Measurements from ENCODE around the gene AQP10. TPM values are rescaled to one million over a fixed set of nuclear protein-coding genes. Genes with fewer than 3 reads are reported as not detected.

Gene AQP10
- total RNA-seq, 4 donors from 2014 or later, result not detected

- TF ChIP-seq, protein P1, sequence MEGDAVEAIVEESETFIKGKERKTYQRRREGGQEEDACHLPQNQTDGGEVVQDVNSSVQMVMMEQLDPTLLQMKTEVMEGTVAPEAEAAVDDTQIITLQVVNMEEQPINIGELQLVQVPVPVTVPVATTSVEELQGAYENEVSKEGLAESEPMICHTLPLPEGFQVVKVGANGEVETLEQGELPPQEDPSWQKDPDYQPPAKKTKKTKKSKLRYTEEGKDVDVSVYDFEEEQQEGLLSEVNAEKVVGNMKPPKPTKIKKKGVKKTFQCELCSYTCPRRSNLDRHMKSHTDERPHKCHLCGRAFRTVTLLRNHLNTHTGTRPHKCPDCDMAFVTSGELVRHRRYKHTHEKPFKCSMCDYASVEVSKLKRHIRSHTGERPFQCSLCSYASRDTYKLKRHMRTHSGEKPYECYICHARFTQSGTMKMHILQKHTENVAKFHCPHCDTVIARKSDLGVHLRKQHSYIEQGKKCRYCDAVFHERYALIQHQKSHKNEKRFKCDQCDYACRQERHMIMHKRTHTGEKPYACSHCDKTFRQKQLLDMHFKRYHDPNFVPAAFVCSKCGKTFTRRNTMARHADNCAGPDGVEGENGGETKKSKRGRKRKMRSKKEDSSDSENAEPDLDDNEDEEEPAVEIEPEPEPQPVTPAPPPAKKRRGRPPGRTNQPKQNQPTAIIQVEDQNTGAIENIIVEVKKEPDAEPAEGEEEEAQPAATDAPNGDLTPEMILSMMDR (IDR thresholded peaks at IDR 0.05), result no peak
- no peak for TF ChIP-seq POLR2A (IDR thresholded peaks at IDR 0.05)
- WGBS, 2 donors, result 65 to 68% methylated on average over 4 of the region's 4 CpGs
- no peak for DNase-seq (ENCODE audit: low spot score in 2 of 2)
- intact Hi-C loops (cut with DNase I; ENCODE audit: low total_unique reads), result no loop called here
- H3K4me3 ChIP-seq (ENCODE audit: low read depth, poor library complexity, severe bottlenecking), result no peak overlapping the region
Observed at GRCh38 chr1:154350383-154350782, 29.5 kb downstream of the AQP10 start.

GRCh38 chr1:154351363-154352068 lies 30.6 kb downstream of the AQP10 start:
- intact Hi-C loops (cut with DNase I; ENCODE audit: low total_unique reads), result no loop called here
- no peak overlapping the region for H3K4me3 ChIP-seq (ENCODE audit: low read depth, poor library complexity, severe bottlenecking)
- no peak for DNase-seq (ENCODE audit: low spot score in 2 of 2)
- TF ChIP-seq POLR2A (IDR thresholded peaks at IDR 0.05), result no peak
- TF ChIP-seq, protein P1 (IDR thresholded peaks at IDR 0.05), result no peak
- WGBS, 2 donors, result 71 to 73% methylated on average over 14 of the region's 14 CpGs

DNA sequence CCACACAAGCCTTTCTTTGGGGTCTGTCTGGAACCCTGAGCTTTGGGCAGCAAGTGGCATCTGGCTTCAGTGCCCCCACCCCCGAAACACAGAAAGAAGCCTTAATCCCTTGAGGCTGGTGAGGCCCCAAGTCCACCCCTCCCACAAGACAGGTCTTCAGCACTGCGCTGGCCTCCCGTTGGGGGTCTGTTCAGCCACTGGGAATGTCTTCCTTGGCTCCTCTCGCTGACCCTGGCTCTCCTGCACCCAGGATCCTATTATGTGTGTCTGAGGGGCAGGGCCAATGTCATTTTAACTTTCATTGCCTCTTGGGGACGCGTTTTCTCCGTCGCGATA lies 31.3 kb downstream of the AQP10 start:
- DNase-seq (ENCODE audit: low spot score in 2 of 2), result no peak
- no peak overlapping the region for H3K4me3 ChIP-seq (ENCODE audit: low read depth, poor library complexity, severe bottlenecking)
- intact Hi-C loops (cut with DNase I; ENCODE audit: low total_unique reads), result no loop called here
- TF ChIP-seq, protein P1 (IDR thresholded peaks at IDR 0.05), result no peak
- TF ChIP-seq POLR2A (IDR thresholded peaks at IDR 0.05), result no peak
- 18 to 20% methylated on average over 9 of the region's 9 CpGs for WGBS, 2 donors

- no peak for TF ChIP-seq POLR2A (IDR thresholded peaks at IDR 0.05)
- TF ChIP-seq, protein P1 (IDR thresholded peaks at IDR 0.05), result no peak
- peak overlapping the region; percentile 2 for H3K4me3 ChIP-seq (ENCODE audit: low read depth, poor library complexity, severe bottlenecking)
- peak in 1 of 2 donors; percentile 90 for DNase-seq (ENCODE audit: low spot score in 2 of 2)
- intact Hi-C loops (cut with DNase I; ENCODE audit: low total_unique reads), result no loop called here
- WGBS, 2 donors, result 1 to 2% methylated on average over 41 of the region's 41 CpGs
Observed at GRCh38 chr1:154352581-154353459, 31.9 kb downstream of the AQP10 start.

GRCh38 chr1:154353460-154353904 lies 32.6 kb downstream of the AQP10 start:
- intact Hi-C loops (cut with DNase I; ENCODE audit: low total_unique reads), result no loop called here
- H3K4me3 ChIP-seq (ENCODE audit: low read depth, poor library complexity, severe bottlenecking), result no peak overlapping the region
- DNase-seq (ENCODE audit: low spot score in 2 of 2), result no peak
- no peak for TF ChIP-seq POLR2A (IDR thresholded peaks at IDR 0.05)
- TF ChIP-seq, protein P1 (IDR thresholded peaks at IDR 0.05), result no peak
- 19 to 24% methylated on average over 1 of the region's 1 CpG for WGBS, 2 donors

Data from lower leg skin (tissue), 4 donors.